HepG2 (cell line): Measurements from ENCODE around the gene NAT9.

Experiments used
- FOXP4 ChIP-seq: sonication (generic); formaldehyde crosslinking; IDR thresholded peaks from 2 replicates; pipeline ENCODE4 v1.4.0; 2020; ENCODE audit warnings: missing genetic modification reagents
- ZNF609 ChIP-seq: sonication (generic); formaldehyde crosslinking; IDR thresholded peaks from 2 replicates; pipeline ENCODE4 v1.4.0; 2020; ENCODE audit warnings: mild to moderate bottlenecking, missing genetic modification reagents, borderline replicate concordance

GRCh38 chr17:74812109-74813009 lies 36.2 kb upstream of the NAT9 start:
- TF ChIP-seq ZNF609 (CRISPR knock-in tag) (no peak), FOXP4 (CRISPR knock-in tag) (no peak)
